Fibroblast of lung (primary cell): ENCODE data around the gene WDR13. TPM values are rescaled to one million over a fixed set of nuclear protein-coding genes. Genes with fewer than 3 reads are reported as not detected.
A peak's percentile ranks its signal among the peaks of the same experiment; 100 is the strongest.
"Not testable (repeated sequence)": the region's sequence is repeated elsewhere in the genome, so short reads cannot be mapped to it uniquely, and the experiment has no call there.

Experiments
- DNase-seq, 2 donors: peaks; one replicate each; pipeline versions ENCODE4 v3.0.0 to v3.0.0-alpha.2; 2010; ENCODE audit warnings: low read depth in 2 of 2
- H2AFZ ChIP-seq: 2 replicates; pipeline ENCODE4 v1.5.1; 2012; ENCODE audit warnings: low read length, control low read depth, inconsistent platforms
- H3K27ac ChIP-seq: 2 replicates; pipeline ENCODE4 v1.5.1; 2011; ENCODE audit warnings: low read length, control low read depth; ENCODE audit not compliant: insufficient read depth
- H3K27me3 ChIP-seq: 2 replicates; pipeline ENCODE4 v1.5.1; 2011; ENCODE audit warnings: mild to moderate bottlenecking, low read length; ENCODE audit not compliant: control insufficient read depth, insufficient read depth
- H3K36me3 ChIP-seq: 2 replicates; pipeline ENCODE4 v1.5.1; 2011; ENCODE audit warnings: low read length; ENCODE audit not compliant: control insufficient read depth, insufficient read depth
- H3K4me1 ChIP-seq: 2 replicates; pipeline ENCODE4 v1.5.1; 2011; ENCODE audit warnings: low read length; ENCODE audit not compliant: control insufficient read depth, insufficient read depth; ENCODE audit errors: extremely low read depth
- H3K4me2 ChIP-seq: 2 replicates; pipeline ENCODE4 v1.5.1; 2011; ENCODE audit warnings: low read length, control low read depth; ENCODE audit not compliant: insufficient read depth; ENCODE audit errors: extremely low read depth
- H3K4me3 ChIP-seq, 4 experiments: fragments of 200-600 bp in 1 of 4; sonication (generic) in 1 of 4; replicated peaks in 1 of 4; 2 replicates each; pipeline ENCODE4 v1.5.1; 2011 to 2016; ENCODE audit warnings: low read length in 4 of 4, low read depth in 3 of 4, mild to moderate bottlenecking in 3 of 4, control low read depth in 2 of 4, inconsistent platforms in 1 of 4, mixed read lengths in 1 of 4; ENCODE audit not compliant: insufficient read depth in 1 of 4; ENCODE audit errors: control extremely low read depth in 1 of 4
- H3K79me2 ChIP-seq: 2 replicates; pipeline ENCODE4 v1.5.1; 2012; ENCODE audit warnings: mild to moderate bottlenecking, low read length, inconsistent platforms; ENCODE audit not compliant: control insufficient read depth, insufficient read depth
- H3K9ac ChIP-seq: 2 replicates; pipeline ENCODE4 v1.5.1; 2011; ENCODE audit warnings: mild to moderate bottlenecking, low read length, control low read depth; ENCODE audit not compliant: insufficient read depth
- H3K9me3 ChIP-seq: 2 replicates; pipeline ENCODE4 v1.5.1; 2012; ENCODE audit warnings: low read depth, low read length; ENCODE audit not compliant: control insufficient read depth, insufficient read depth
- H4K20me1 ChIP-seq: 2 replicates; pipeline ENCODE4 v1.5.1; 2011; ENCODE audit warnings: low read length; ENCODE audit not compliant: control insufficient read depth, insufficient read depth; ENCODE audit errors: extremely low read depth
- CTCF ChIP-seq, 2 donors: IDR thresholded peaks in 1 of 2; conservative IDR thresholded peaks in 1 of 2; 1 replicate in 1 of 2; 2 replicates in 1 of 2; pipeline ENCODE4 v1.5.1; 2011 to 2012; ENCODE audit warnings: low read length in 2 of 2, control low read depth in 1 of 2, inconsistent platforms in 1 of 2, low read depth in 1 of 2, mild to moderate bottlenecking in 1 of 2
- EZH2 ChIP-seq: IDR thresholded peaks from 2 replicates; pipeline ENCODE4 v1.5.1; 2012; ENCODE audit warnings: low read length, control low read depth, mild to moderate bottlenecking; ENCODE audit errors: missing control alignments
- polyA plus RNA-seq, 2 donors: library from polyadenylated mRNA; depleted of rRNA in 1 of 2; stranded (reverse) in 1 of 2; unstranded in 1 of 2; fragments of >200 nt; gene quantifications; 2 replicates each; pipeline ENCODE4 v1.2.1, GENCODE V29; 2011 to 2012; ENCODE audit warnings: missing spikeins in 1 of 2
- total RNA-seq: library from RNA; depleted of rRNA; stranded (reverse); fragments of >200 nt; gene quantifications from 2 replicates; pipeline ENCODE4 v1.2.1, GENCODE V29; 2014

Gene WDR13
- total and polyA plus RNA-seq, 2 donors (not counting 1 experiment from before 2014, with no cell fraction given) = 41.2 to 99.7 TPM

- Histone ChIP-seq H3K9me3 (no peaks in the 10 kb centered on the region), H4K20me1 (no peaks in the 10 kb centered on the region), H3K79me2 (no peaks in the 10 kb centered on the region), H2AFZ (no peak overlapping the region), H3K4me3 (no peak overlapping the region), H3K36me3 (no peaks in the 10 kb centered on the region), H3K27me3 (no peaks in the 10 kb centered on the region), H3K27ac (no peak overlapping the region), H3K9ac (no peak overlapping the region), H3K4me1 (no peaks in the 10 kb centered on the region), H3K4me2 (no peak overlapping the region)
- TF ChIP-seq CTCF (conservative IDR thresholded peaks at IDR 0.05 in 1 of 2, IDR thresholded peaks at IDR 0.05 in 1 of 2; ENCODE audit: low read depth in 1 of 2, low read length in 2 of 2) = no peak
- TF ChIP-seq EZH2 = no peak
- DNase-seq = peak in 1 of 2 donors; percentile 24
Measured at GRCh38 chrX:48649102-48649501, 51.8 kb downstream of the WDR13 start.

GRCh38 chrX:48652055-48652579 is 54.8 kb downstream of the WDR13 start:
- H3K79me2 ChIP-seq, H3K4me2 ChIP-seq: not testable (repeated sequence)

DNA sequence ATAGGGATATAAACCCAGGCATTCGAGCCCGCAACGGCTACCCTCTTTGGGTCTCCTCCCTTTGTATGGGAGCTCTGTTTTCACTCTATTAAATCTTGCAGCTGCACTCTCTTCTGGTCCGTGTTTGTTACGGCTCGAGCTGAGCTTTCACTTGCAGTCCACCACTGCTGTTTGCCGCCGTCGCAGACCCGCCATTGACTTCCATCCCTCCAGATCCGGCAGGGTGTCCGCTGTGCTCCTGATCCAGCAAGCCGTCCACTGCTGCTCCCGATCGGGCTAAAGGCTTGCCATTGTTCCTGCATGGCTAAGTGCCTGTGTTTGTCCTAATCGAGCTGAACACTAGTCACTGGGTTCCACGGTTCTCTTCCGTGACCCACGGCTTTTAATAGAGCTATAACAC is 57.5 kb downstream of the WDR13 start:
- not testable (repeated sequence) for H3K4me2 ChIP-seq, H4K20me1 ChIP-seq, H3K4me3 ChIP-seq, H2AFZ ChIP-seq, DNase-seq, H3K27me3 ChIP-seq, H3K9me3 ChIP-seq, H3K79me2 ChIP-seq, H3K9ac ChIP-seq, H3K36me3 ChIP-seq, H3K4me1 ChIP-seq, H3K27ac ChIP-seq

More at GRCh38 chrX:48652055-48652579, 54.8 kb downstream of the WDR13 start:
- DNase-seq, H3K36me3 ChIP-seq, H3K4me1 ChIP-seq, H3K4me3 ChIP-seq, H3K9ac ChIP-seq, H3K27me3 ChIP-seq, H4K20me1 ChIP-seq, H3K27ac ChIP-seq, H3K9me3 ChIP-seq, H2AFZ ChIP-seq: not testable (repeated sequence)

Other genes with a start within 250 kb of the WDR13 start
- gene SSX3, start 240.8 kb upstream of the WDR13 start, total RNA-seq = not detected in 2 replicates
- not detected in 2 replicates for gene SSX3, start 240.8 kb upstream of the WDR13 start, polyA plus RNA-seq
- not detected in 2 replicates for gene SSX4, start 214.0 kb upstream of the WDR13 start, total RNA-seq
- gene SSX4, start 214.0 kb upstream of the WDR13 start, polyA plus RNA-seq = not detected in 2 replicates
- not detected in 2 replicates for gene SSX4B, start 185.5 kb upstream of the WDR13 start, total RNA-seq
- not detected in 2 replicates for gene SSX4B, start 185.5 kb upstream of the WDR13 start, polyA plus RNA-seq
- 21.5 and 21.8 TPM in 2 replicates for gene SLC38A5, start 127.2 kb upstream of the WDR13 start, total RNA-seq
- gene SLC38A5, start 127.2 kb upstream of the WDR13 start, polyA plus RNA-seq = 8.3 and 35.0 TPM in 2 replicates
- gene FTSJ1, start 121.3 kb upstream of the WDR13 start, total RNA-seq = 22.6 and 29.4 TPM in 2 replicates
- 30.2 and 38.0 TPM in 2 replicates for gene FTSJ1, start 121.3 kb upstream of the WDR13 start, polyA plus RNA-seq
- 6.2 and 11.4 TPM in 2 replicates for gene PORCN, start 88.5 kb upstream of the WDR13 start, total RNA-seq
- gene PORCN, start 88.5 kb upstream of the WDR13 start, polyA plus RNA-seq = 5.4 and 6.0 TPM in 2 replicates
- 30.8 and 93.5 TPM in 2 replicates for gene EBP, start 75.7 kb upstream of the WDR13 start, total RNA-seq
- gene EBP, start 75.7 kb upstream of the WDR13 start, polyA plus RNA-seq = 61.0 and 68.2 TPM in 2 replicates
- gene TBC1D25, start 57.8 kb upstream of the WDR13 start, total RNA-seq = 3.9 and 5.1 TPM in 2 replicates
- gene TBC1D25, start 57.8 kb upstream of the WDR13 start, polyA plus RNA-seq = 8.5 and 9.4 TPM in 2 replicates
- 39.8 and 52.7 TPM in 2 replicates for gene RBM3, start 23.0 kb upstream of the WDR13 start, total RNA-seq
- 422 and 464 TPM in 2 replicates for gene RBM3, start 23.0 kb upstream of the WDR13 start, polyA plus RNA-seq
- under 0.01 and 0.17 TPM in 2 replicates for gene WAS, start 86.3 kb downstream of the WDR13 start, total RNA-seq
- gene WAS, start 86.3 kb downstream of the WDR13 start, polyA plus RNA-seq = 0.07 and 0.09 TPM in 2 replicates
- gene SUV39H1, start 99.2 kb downstream of the WDR13 start, total RNA-seq = 0.51 and 1.5 TPM in 2 replicates
- gene SUV39H1, start 99.2 kb downstream of the WDR13 start, polyA plus RNA-seq = 2.8 and 10.3 TPM in 2 replicates
- gene GLOD5, start 164.3 kb downstream of the WDR13 start, total RNA-seq = not detected in 2 replicates
- not detected in 2 replicates for gene GLOD5, start 164.3 kb downstream of the WDR13 start, polyA plus RNA-seq
- gene GATA1, start 189.1 kb downstream of the WDR13 start, total RNA-seq = not detected in 2 replicates
- gene GATA1, start 189.1 kb downstream of the WDR13 start, polyA plus RNA-seq = 0.07 TPM in 1 of 2 replicates, not detected in the other
- gene HDAC6, start 204.6 kb downstream of the WDR13 start, total RNA-seq = 31.3 and 32.5 TPM in 2 replicates
- gene HDAC6, start 204.6 kb downstream of the WDR13 start, polyA plus RNA-seq = 18.0 and 20.0 TPM in 2 replicates
- gene ERAS, start 229.0 kb downstream of the WDR13 start, total RNA-seq = not detected in 2 replicates
- 0.05 TPM in 1 of 2 replicates, not detected in the other for gene ERAS, start 229.0 kb downstream of the WDR13 start, polyA plus RNA-seq
- 0.17 and 0.51 TPM in 2 replicates for gene PCSK1N, start 238.1 kb downstream of the WDR13 start, total RNA-seq
- 0.08 TPM in 1 of 2 replicates, not detected in the other for gene PCSK1N, start 238.1 kb downstream of the WDR13 start, polyA plus RNA-seq